GM23338 (cell line): ENCODE measurements around the gene SIDT2.

ENCODE experiments used
- EZH2 ChIP-seq: fragments of 200-600 bp; sonication (generic); IDR thresholded peaks from one replicate; pipeline ENCODE4 v1.8.0; 2017; ENCODE audit warnings: antibody characterized with exemption, mild to moderate bottlenecking, low read depth; ENCODE audit not compliant: unreplicated experiment
- EZH2phosphoT487 ChIP-seq: fragments of 200-600 bp; sonication (generic); IDR thresholded peaks from one replicate; pipeline ENCODE4 v1.8.1; 2018; ENCODE audit warnings: antibody characterized with exemption; ENCODE audit not compliant: unreplicated experiment
- JUNB ChIP-seq: IDR thresholded peaks from one replicate; pipeline ENCODE4 v1.6.1; 2016; ENCODE audit warnings: antibody characterized with exemption; ENCODE audit not compliant: unreplicated experiment
- POLR2AphosphoS5 ChIP-seq: IDR thresholded peaks from 2 replicates; pipeline ENCODE4 v1.6.1; 2016; ENCODE audit warnings: antibody characterized with exemption, low read depth
- TF ChIP-seq, protein P1 (sequence below), 2 experiments: fragments of 200-600 bp in 1 of 2; sonication (generic) in 1 of 2; conservative IDR thresholded peaks; 2 replicates each; pipeline versions ENCODE4 v1.5.1 to v1.6.1; 2016 to 2017; ENCODE audit warnings: antibody characterized with exemption in 2 of 2, low read depth in 2 of 2, mild to moderate bottlenecking in 2 of 2, moderate library complexity in 1 of 2
- TF ChIP-seq, protein P2 (sequence below): IDR thresholded peaks from one replicate; pipeline ENCODE4 v1.6.1; 2018; ENCODE audit warnings: antibody characterized with exemption; ENCODE audit not compliant: unreplicated experiment
- TF ChIP-seq, protein P3 (sequence below): fragments of 250-450 bp; sonication (Bioruptor Pico); IDR thresholded peaks from 2 replicates; pipeline ENCODE4 v1.5.0; 2020; ENCODE audit warnings: mild to moderate bottlenecking, moderate library complexity

DNA sequence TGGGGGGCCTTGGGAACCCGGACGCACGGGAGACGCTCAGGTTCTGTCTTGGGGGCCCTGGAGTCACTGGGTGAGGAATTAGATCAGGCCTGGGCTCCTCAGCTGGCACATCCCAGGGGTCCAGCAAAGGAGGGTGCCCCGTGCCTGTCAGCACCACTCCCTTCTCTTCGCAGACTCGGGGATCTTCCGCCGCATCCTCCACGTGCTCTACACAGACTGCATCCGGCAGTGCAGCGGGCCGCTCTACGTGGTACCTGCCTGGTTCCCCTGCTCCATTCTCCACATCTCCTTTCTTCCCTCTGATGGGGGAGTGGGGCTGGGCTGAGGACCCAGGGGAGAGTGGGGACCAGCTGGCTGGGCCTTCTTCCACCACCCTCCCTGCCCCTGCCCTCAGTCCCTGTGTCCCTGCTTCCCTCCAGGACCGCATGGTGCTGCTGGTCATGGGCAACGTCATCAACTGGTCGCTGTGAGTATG, 13.9 kb downstream of the SIDT2 start:
- TF ChIP-seq, protein P1, sequence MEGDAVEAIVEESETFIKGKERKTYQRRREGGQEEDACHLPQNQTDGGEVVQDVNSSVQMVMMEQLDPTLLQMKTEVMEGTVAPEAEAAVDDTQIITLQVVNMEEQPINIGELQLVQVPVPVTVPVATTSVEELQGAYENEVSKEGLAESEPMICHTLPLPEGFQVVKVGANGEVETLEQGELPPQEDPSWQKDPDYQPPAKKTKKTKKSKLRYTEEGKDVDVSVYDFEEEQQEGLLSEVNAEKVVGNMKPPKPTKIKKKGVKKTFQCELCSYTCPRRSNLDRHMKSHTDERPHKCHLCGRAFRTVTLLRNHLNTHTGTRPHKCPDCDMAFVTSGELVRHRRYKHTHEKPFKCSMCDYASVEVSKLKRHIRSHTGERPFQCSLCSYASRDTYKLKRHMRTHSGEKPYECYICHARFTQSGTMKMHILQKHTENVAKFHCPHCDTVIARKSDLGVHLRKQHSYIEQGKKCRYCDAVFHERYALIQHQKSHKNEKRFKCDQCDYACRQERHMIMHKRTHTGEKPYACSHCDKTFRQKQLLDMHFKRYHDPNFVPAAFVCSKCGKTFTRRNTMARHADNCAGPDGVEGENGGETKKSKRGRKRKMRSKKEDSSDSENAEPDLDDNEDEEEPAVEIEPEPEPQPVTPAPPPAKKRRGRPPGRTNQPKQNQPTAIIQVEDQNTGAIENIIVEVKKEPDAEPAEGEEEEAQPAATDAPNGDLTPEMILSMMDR (conservative IDR thresholded peaks at IDR 0.05; ENCODE audit: low read depth in 2 of 2): no peak
- TF ChIP-seq POLR2AphosphoS5 (no peak), EZH2 (no peak), EZH2phosphoT487 (no peak), JUNB (no peak)
- TF ChIP-seq, protein P2, sequence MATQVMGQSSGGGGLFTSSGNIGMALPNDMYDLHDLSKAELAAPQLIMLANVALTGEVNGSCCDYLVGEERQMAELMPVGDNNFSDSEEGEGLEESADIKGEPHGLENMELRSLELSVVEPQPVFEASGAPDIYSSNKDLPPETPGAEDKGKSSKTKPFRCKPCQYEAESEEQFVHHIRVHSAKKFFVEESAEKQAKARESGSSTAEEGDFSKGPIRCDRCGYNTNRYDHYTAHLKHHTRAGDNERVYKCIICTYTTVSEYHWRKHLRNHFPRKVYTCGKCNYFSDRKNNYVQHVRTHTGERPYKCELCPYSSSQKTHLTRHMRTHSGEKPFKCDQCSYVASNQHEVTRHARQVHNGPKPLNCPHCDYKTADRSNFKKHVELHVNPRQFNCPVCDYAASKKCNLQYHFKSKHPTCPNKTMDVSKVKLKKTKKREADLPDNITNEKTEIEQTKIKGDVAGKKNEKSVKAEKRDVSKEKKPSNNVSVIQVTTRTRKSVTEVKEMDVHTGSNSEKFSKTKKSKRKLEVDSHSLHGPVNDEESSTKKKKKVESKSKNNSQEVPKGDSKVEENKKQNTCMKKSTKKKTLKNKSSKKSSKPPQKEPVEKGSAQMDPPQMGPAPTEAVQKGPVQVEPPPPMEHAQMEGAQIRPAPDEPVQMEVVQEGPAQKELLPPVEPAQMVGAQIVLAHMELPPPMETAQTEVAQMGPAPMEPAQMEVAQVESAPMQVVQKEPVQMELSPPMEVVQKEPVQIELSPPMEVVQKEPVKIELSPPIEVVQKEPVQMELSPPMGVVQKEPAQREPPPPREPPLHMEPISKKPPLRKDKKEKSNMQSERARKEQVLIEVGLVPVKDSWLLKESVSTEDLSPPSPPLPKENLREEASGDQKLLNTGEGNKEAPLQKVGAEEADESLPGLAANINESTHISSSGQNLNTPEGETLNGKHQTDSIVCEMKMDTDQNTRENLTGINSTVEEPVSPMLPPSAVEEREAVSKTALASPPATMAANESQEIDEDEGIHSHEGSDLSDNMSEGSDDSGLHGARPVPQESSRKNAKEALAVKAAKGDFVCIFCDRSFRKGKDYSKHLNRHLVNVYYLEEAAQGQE: no peak
- TF ChIP-seq, protein P3, sequence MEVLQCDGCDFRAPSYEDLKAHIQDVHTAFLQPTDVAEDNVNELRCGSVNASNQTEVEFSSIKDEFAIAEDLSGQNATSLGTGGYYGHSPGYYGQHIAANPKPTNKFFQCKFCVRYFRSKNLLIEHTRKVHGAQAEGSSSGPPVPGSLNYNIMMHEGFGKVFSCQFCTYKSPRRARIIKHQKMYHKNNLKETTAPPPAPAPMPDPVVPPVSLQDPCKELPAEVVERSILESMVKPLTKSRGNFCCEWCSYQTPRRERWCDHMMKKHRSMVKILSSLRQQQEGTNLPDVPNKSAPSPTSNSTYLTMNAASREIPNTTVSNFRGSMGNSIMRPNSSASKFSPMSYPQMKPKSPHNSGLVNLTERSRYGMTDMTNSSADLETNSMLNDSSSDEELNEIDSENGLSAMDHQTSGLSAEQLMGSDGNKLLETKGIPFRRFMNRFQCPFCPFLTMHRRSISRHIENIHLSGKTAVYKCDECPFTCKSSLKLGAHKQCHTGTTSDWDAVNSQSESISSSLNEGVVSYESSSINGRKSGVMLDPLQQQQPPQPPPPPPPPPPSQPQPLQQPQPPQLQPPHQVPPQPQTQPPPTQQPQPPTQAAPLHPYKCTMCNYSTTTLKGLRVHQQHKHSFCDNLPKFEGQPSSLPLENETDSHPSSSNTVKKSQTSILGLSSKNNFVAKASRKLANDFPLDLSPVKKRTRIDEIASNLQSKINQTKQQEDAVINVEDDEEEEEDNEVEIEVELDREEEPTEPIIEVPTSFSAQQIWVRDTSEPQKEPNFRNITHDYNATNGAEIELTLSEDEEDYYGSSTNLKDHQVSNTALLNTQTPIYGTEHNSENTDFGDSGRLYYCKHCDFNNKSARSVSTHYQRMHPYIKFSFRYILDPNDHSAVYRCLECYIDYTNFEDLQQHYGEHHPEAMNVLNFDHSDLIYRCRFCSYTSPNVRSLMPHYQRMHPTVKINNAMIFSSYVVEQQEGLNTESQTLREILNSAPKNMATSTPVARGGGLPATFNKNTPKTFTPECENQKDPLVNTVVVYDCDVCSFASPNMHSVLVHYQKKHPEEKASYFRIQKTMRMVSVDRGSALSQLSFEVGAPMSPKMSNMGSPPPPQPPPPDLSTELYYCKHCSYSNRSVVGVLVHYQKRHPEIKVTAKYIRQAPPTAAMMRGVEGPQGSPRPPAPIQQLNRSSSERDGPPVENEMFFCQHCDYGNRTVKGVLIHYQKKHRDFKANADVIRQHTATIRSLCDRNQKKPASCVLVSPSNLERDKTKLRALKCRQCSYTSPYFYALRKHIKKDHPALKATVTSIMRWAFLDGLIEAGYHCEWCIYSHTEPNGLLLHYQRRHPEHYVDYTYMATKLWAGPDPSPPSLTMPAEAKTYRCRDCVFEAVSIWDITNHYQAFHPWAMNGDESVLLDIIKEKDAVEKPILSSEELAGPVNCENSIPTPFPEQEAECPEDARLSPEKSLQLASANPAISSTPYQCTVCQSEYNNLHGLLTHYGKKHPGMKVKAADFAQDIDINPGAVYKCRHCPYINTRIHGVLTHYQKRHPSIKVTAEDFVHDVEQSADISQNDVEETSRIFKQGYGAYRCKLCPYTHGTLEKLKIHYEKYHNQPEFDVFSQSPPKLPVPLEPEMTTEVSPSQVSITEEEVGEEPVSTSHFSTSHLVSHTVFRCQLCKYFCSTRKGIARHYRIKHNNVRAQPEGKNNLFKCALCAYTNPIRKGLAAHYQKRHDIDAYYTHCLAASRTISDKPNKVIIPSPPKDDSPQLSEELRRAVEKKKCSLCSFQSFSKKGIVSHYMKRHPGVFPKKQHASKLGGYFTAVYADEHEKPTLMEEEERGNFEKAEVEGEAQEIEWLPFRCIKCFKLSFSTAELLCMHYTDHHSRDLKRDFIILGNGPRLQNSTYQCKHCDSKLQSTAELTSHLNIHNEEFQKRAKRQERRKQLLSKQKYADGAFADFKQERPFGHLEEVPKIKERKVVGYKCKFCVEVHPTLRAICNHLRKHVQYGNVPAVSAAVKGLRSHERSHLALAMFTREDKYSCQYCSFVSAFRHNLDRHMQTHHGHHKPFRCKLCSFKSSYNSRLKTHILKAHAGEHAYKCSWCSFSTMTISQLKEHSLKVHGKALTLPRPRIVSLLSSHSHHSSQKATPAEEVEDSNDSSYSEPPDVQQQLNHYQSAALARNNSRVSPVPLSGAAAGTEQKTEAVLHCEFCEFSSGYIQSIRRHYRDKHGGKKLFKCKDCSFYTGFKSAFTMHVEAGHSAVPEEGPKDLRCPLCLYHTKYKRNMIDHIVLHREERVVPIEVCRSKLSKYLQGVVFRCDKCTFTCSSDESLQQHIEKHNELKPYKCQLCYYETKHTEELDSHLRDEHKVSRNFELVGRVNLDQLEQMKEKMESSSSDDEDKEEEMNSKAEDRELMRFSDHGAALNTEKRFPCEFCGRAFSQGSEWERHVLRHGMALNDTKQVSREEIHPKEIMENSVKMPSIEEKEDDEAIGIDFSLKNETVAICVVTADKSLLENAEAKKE: no peak
